SU-DHL-6 (cell line): ENCODE measurements around the gene PRMT1.

Experiments used
- H2AFZ ChIP-seq: fragments of 200-600 bp; sonication (generic); 2 replicates; pipeline ENCODE4 v1.6.1; 2014; ENCODE audit warnings: low read depth, mild to moderate bottlenecking, moderate library complexity, mixed read lengths, antibody characterized with exemption, low read length; ENCODE audit not compliant: severe bottlenecking
- H3F3A ChIP-seq: fragments of 200-600 bp; shearing (Covaris generic); 2 replicates; pipeline ENCODE4 v1.6.0; 2016; ENCODE audit warnings: antibody characterized with exemption, mild to moderate bottlenecking; ENCODE audit not compliant: insufficient read depth
- H3K27ac ChIP-seq: fragments of 200-600 bp; sonication (generic); 2 replicates; pipeline ENCODE4 v1.5.1; 2016; ENCODE audit warnings: low read depth, mild to moderate bottlenecking, low read length, moderate library complexity, mixed read lengths
- H3K27me3 ChIP-seq: fragments of 200-600 bp; sonication (generic), shearing (Covaris generic); 2 replicates; pipeline ENCODE4 v1.6.0; 2014; ENCODE audit warnings: mild to moderate bottlenecking, low read length
- H3K36me3 ChIP-seq: fragments of 200-600 bp; sonication (generic); 2 replicates; pipeline ENCODE4 v1.6.1; 2014; ENCODE audit warnings: mild to moderate bottlenecking, low read length, mixed read lengths
- H3K4me2 ChIP-seq: fragments of 300-600, 200-600 bp; shearing (Covaris generic), sonication (generic); 2 replicates; pipeline ENCODE4 v1.6.0; 2014; ENCODE audit warnings: low read length, low read depth, mild to moderate bottlenecking; ENCODE audit not compliant: poor library complexity, severe bottlenecking
- H3K4me3 ChIP-seq: fragments of 200-600 bp; sonication (generic); 2 replicates; pipeline ENCODE4 v1.5.1; 2014; ENCODE audit warnings: antibody characterized with exemption, low read length, mild to moderate bottlenecking, mixed read lengths; ENCODE audit not compliant: insufficient read depth, poor library complexity, severe bottlenecking
- H3K79me2 ChIP-seq: fragments of 200-600 bp; sonication (generic); 2 replicates; pipeline ENCODE4 v1.6.1; 2014; ENCODE audit warnings: mild to moderate bottlenecking, low read length, moderate library complexity; ENCODE audit not compliant: insufficient read depth
- H3K9ac ChIP-seq: fragments of 200-600 bp; sonication (generic); 2 replicates; pipeline ENCODE4 v1.7.0; 2014; ENCODE audit warnings: mild to moderate bottlenecking, low read length
- H3K9me2 ChIP-seq: fragments of 200-600 bp; sonication (generic); replicated peaks from 2 replicates; pipeline ENCODE4 v1.6.1; 2014; ENCODE audit warnings: low read length; ENCODE audit not compliant: insufficient read depth
- H3K9me3 ChIP-seq: fragments of 200-600 bp; sonication (generic); 2 replicates; pipeline ENCODE4 v1.6.1; 2014; ENCODE audit warnings: low read length, mixed read lengths; ENCODE audit not compliant: insufficient read depth
- H4K20me1 ChIP-seq: fragments of 200-600 bp; sonication (generic); 2 replicates; pipeline ENCODE4 v1.6.1; 2014; ENCODE audit warnings: low read depth, mild to moderate bottlenecking, antibody characterized with exemption, low read length, moderate library complexity, mixed read lengths
- CTCF ChIP-seq: fragments of 200-600 bp; sonication (generic); IDR thresholded peaks from one replicate; pipeline ENCODE4 v1.5.1; 2017; ENCODE audit warnings: antibody characterized with exemption, mild to moderate bottlenecking, low read length, moderate library complexity; ENCODE audit not compliant: insufficient read depth, poor library complexity, severe bottlenecking
- EZH2phosphoT487 ChIP-seq: fragments of 200-600 bp; sonication (generic), shearing (Covaris generic); conservative IDR thresholded peaks from 2 replicates; pipeline ENCODE4 v1.6.1; 2018; ENCODE audit warnings: mild to moderate bottlenecking, antibody characterized with exemption, low read length, moderate library complexity, mixed read lengths

PRMT1 gene

DNA sequence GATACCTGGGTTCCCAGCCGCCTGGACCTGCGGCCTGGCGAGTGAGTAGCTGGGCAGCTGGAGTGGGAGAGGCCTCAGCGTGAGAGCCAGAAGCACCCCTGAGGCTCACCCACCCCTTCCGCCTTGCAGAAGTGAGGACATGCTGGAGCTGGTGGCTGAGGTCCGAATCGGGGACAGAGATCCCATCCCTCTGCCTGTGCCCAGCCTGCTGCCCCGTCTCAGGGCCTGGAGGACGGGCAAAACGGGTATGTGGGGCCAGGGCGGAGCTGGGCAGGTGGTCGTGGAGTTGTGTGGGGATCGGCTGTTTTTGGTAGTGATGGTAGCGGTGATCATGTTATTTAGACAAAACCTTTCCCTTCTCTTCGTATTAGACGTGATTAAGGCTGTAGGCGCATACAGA is 30.5 kb upstream of the PRMT1 start:
- H3K9me3 ChIP-seq, result no peaks in the 10 kb centered on the region
- no peak overlapping the region for H2AFZ ChIP-seq
- H4K20me1 ChIP-seq, result no peaks in the 10 kb centered on the region
- peaks cover 28% of the 10 kb centered on the region for H3K79me2 ChIP-seq
- H3K4me2 ChIP-seq, result no peak overlapping the region
- 0 out of 2 replicates have a peak, but pooled peaks cover 3% of the 10 kb centered on the region for H3F3A ChIP-seq
- H3K9me2 ChIP-seq, result no peaks in the 10 kb centered on the region
- no peak for TF ChIP-seq CTCF
- no peaks in the 10 kb centered on the region for H3K27me3 ChIP-seq
- no peak overlapping the region for H3K9ac ChIP-seq
- H3K36me3 ChIP-seq, result no peaks in the 10 kb centered on the region; the same call in 1 of the 2 replicates
- H3K4me3 ChIP-seq, result no peak overlapping the region
- no peak overlapping the region for H3K27ac ChIP-seq

DNA sequence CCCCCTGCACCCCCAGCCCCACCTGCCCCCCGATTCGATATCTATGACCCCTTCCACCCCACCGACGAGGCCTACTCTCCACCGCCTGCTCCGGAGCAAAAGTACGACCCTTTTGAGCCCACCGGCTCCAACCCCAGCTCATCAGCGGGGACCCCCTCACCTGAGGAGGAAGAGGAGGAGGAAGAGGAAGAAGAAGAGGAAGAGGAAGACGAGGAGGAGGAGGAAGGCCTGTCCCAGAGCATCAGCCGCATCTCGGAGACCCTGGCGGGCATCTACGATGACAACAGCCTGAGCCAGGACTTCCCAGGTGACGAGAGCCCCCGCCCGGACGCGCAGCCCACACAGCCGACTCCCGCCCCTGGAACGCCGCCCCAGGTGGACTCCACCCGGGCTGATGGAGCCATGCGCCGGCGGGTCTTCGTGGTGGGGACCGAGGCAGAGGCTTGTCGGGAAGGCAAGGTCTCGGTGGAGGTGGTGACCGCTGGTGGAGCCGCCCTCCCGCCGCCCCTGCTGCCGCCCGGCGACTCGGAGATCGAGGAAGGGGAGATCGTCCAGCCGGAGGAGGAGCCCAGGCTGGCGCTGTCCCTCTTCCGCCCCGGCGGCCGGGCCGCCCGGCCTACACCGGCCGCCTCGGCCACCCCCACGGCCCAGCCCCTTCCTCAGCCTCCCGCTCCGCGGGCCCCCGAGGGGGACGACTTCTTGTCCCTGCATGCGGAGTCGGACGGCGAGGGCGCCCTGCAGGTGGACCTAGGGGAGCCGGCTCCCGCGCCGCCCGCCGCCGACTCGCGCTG is 25.8 kb upstream of the PRMT1 start:
- H3K9ac ChIP-seq, result no peak overlapping the region
- no peak overlapping the region for H3K4me3 ChIP-seq
- no peaks in the 10 kb centered on the region; the same call in 1 of the 2 replicates for H3K36me3 ChIP-seq
- no peaks in the 10 kb centered on the region for H4K20me1 ChIP-seq
- H3K9me3 ChIP-seq, result no peaks in the 10 kb centered on the region
- no peak overlapping the region for H2AFZ ChIP-seq
- H3F3A ChIP-seq, result no peaks in the 10 kb centered on the region
- H3K4me2 ChIP-seq, result no peak overlapping the region
- no peak overlapping the region for H3K27ac ChIP-seq
- H3K79me2 ChIP-seq, result no peaks in the 10 kb centered on the region
- no peaks in the 10 kb centered on the region for H3K9me2 ChIP-seq
- H3K27me3 ChIP-seq, result no peaks in the 10 kb centered on the region
- TF ChIP-seq EZH2phosphoT487 (no peak), CTCF (no peak)

- no peaks in the 10 kb centered on the region for H4K20me1 ChIP-seq
- no peak overlapping the region for H2AFZ ChIP-seq
- H3K4me2 ChIP-seq, result no peak overlapping the region
- no peak for TF ChIP-seq EZH2phosphoT487
- TF ChIP-seq CTCF, result no peak
- H3K27ac ChIP-seq, result no peak overlapping the region
- no peaks in the 10 kb centered on the region for H3K79me2 ChIP-seq
- H3K27me3 ChIP-seq, result no peaks in the 10 kb centered on the region
- H3K9me2 ChIP-seq, result no peaks in the 10 kb centered on the region
- H3K9ac ChIP-seq, result no peak overlapping the region
- no peaks in the 10 kb centered on the region for H3F3A ChIP-seq
- H3K4me3 ChIP-seq, result no peak overlapping the region
- no peaks in the 10 kb centered on the region for H3K9me3 ChIP-seq
- H3K36me3 ChIP-seq, result no peaks in the 10 kb centered on the region; the same call in 1 of the 2 replicates
Observed at GRCh38 chr19:49651820-49652550, 25.1 kb upstream of the PRMT1 start.
